Neural crest cell (in vitro differentiated cells): ENCODE results near the gene CENPM. TPM values are rescaled to one million over a fixed set of nuclear protein-coding genes. Genes with fewer than 3 reads are reported as not detected.

ENCODE experiments used
- DNase-seq: peaks from one replicate; pipeline ENCODE4 v3.0.0; 2021; ENCODE audit warnings: low read depth, mixed read lengths, low spot score
- H3K27ac Mint-ChIP-seq: one replicate; pipeline ENCODE4 v1.8.0; 2021; ENCODE audit warnings: mild to moderate bottlenecking, mixed read lengths; ENCODE audit not compliant: unreplicated experiment
- H3K27me3 Mint-ChIP-seq: 2 replicates; pipeline ENCODE4 v1.8.0; 2021; ENCODE audit warnings: low read depth, mild to moderate bottlenecking, mixed read lengths
- H3K36me3 Mint-ChIP-seq: 2 replicates; pipeline ENCODE4 v1.8.0; 2021; ENCODE audit warnings: low read depth, mild to moderate bottlenecking, mixed read lengths
- H3K4me1 Mint-ChIP-seq: 2 replicates; pipeline ENCODE4 v1.8.0; 2021; ENCODE audit warnings: mixed read lengths
- H3K4me3 Mint-ChIP-seq: one replicate; pipeline ENCODE4 v1.8.0; 2021; ENCODE audit warnings: mild to moderate bottlenecking, mixed read lengths
- H3K9me3 Mint-ChIP-seq: 2 replicates; pipeline ENCODE4 v1.8.0; 2021; ENCODE audit warnings: mixed read lengths
- CTCF ChIP-seq: fragments of 200-600 bp; sonication (generic); conservative IDR thresholded peaks from 2 replicates; pipeline ENCODE4 v1.5.0; 2021; ENCODE audit warnings: antibody characterized with exemption, mild to moderate bottlenecking
- total RNA-seq: library from RNA; stranded (reverse); gene quantifications from 2 replicates; pipeline ENCODE4 v1.2.1, GENCODE V29; 2021

CENPM gene
- total RNA-seq, 1 donor from 2014 or later = 48.9 TPM

DNA sequence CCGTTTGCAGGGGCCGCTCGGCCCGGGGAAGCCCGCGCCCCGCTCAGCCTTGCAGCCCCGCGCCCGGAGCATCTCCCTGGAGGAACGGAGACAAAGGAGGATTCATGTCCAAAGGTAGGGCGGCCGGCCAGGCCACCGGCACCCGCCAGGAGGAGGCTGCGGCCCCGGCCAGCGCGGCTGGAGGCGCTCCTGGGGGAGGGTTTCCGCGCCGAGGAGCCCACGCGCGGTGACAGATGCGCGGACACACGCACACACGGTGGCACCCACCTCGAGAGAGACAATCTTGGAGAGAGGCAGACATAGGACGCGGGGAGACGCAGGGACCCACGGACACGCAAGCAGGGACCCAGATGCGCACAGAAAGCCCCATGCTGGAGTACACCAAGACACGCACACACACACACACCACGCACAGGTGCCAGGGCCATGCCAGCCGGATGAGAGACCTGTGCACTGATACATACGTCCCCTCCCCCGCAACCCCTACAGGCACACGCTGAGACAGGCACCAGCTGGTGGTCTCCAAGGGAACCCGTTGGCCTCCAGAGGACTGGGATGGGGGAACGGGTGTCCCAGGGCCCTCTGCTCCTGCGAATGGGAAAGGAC is 30.1 kb upstream of the CENPM start:
- H3K9me3 Mint-ChIP-seq = no peaks in the 10 kb centered on the region
- H3K4me1 Mint-ChIP-seq = peaks cover 28% of the 10 kb centered on the region
- no peak overlapping the region for H3K27ac Mint-ChIP-seq
- H3K27me3 Mint-ChIP-seq = peaks cover 44% of the 10 kb centered on the region
- no peak for TF ChIP-seq CTCF
- H3K4me3 Mint-ChIP-seq = peak overlapping the region; percentile 82
- no peak for DNase-seq
- no peaks in the 10 kb centered on the region for H3K36me3 Mint-ChIP-seq

GRCh38 chr22:41976070-41976901 is 29.3 kb upstream of the CENPM start:
- Mint-ChIP-seq H3K4me3 (peak overlapping the region; percentile 84), H3K9me3 (no peaks in the 10 kb centered on the region), H3K36me3 (no peaks in the 10 kb centered on the region), H3K27ac (no peak overlapping the region), H3K27me3 (peaks cover 44% of the 10 kb centered on the region), H3K4me1 (peaks cover 28% of the 10 kb centered on the region)
- peak; percentile 38 for DNase-seq
- TF ChIP-seq CTCF = no peak

DNA sequence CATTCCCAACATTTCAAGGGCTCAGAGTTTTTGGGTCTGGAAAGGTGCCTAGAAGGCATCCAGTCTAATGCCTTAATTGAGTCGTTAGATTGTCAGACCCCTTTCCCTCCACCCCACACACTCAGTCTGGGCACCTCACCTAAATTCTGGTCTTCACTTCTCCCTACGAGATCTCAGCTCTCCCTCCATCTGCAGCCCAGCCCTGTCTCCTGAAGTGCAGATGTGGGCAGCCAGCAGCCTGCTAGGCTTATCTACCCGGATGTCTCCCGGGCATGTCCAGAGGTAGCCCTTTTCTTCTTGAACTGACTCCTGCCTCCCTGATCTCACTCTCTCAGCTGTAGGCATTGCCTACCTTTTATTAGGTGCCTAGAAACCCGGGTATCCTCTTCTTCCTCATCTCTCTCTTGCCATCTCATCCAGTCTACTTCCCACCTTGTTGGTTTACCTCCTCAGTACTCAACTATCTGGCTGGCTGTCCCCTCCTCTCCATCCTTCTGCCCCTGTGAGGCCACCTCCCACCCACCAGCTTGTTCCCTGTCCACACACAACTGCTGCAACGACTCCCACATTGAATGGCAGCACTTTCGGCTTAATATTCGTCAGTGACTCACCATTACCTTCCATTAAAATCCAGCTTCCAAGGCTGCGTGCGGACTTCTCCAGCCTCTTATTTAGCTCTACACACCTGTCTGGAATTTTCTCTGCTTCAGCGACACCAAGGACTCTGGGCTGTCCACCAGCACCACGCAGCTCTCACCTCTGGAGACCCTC is 28.5 kb upstream of the CENPM start:
- no peaks in the 10 kb centered on the region for H3K9me3 Mint-ChIP-seq
- H3K4me1 Mint-ChIP-seq = peaks cover 28% of the 10 kb centered on the region
- no peak for DNase-seq
- no peak overlapping the region for H3K27ac Mint-ChIP-seq
- H3K4me3 Mint-ChIP-seq = peak overlapping the region; percentile 84
- peaks cover 44% of the 10 kb centered on the region for H3K27me3 Mint-ChIP-seq
- H3K36me3 Mint-ChIP-seq = no peaks in the 10 kb centered on the region
- no peak for TF ChIP-seq CTCF

- DNase-seq = no peak
- Mint-ChIP-seq H3K9me3 (no peaks in the 10 kb centered on the region), H3K27me3 (peaks cover 44% of the 10 kb centered on the region), H3K27ac (no peak overlapping the region), H3K4me1 (peaks cover 28% of the 10 kb centered on the region), H3K36me3 (no peaks in the 10 kb centered on the region), H3K4me3 (peak overlapping the region; percentile 84)
- TF ChIP-seq CTCF = no peak
Observed at GRCh38 chr22:41974691-41975290, 27.8 kb upstream of the CENPM start.

DNA sequence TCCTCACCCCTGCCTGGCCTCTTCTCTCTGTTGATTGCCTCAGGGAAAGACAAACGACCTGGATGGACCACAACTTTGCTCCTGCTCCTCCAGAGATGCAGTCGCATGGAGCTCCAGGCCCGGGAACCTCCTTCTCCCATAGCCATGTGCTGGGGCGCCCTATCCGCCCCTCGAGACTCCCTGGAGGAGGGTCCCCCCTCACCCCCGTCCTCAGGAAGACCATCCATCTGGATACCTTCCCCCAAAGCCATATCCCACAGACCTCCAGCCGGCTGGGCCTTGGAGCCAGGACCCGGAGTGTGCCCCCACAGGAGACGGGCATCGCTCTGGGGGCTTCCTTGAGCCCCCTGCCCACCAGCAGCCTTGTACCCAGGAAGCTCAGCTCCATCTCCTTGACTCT is 24.5 kb upstream of the CENPM start:
- H3K27ac Mint-ChIP-seq = no peak overlapping the region
- peaks cover 33% of the 10 kb centered on the region for H3K27me3 Mint-ChIP-seq

More for the DNA sequence above, 24.5 kb upstream of the CENPM start:
- H3K36me3 Mint-ChIP-seq = no peaks in the 10 kb centered on the region
- H3K4me3 Mint-ChIP-seq = no peak overlapping the region
- H3K4me1 Mint-ChIP-seq = peaks cover 12% of the 10 kb centered on the region
- H3K9me3 Mint-ChIP-seq = no peaks in the 10 kb centered on the region
- DNase-seq = no peak
- TF ChIP-seq CTCF = no peak
